Uterus (tissue), 4 donors: ENCODE results near the gene LRRIQ1. TPM values are rescaled to one million over a fixed set of nuclear protein-coding genes. Genes with fewer than 3 reads are reported as not detected.

Experiments
- DNase-seq, 2 donors: peaks; one replicate each; pipeline ENCODE4 v3.0.0-alpha.2; 2019 to 2020
- H3K27ac ChIP-seq, 2 donors: fragments of 200-600 bp; sonication (generic); 1 replicate in 1 of 2; 2 replicates in 1 of 2; pipeline ENCODE4 v1.5.1; 2016 to 2018
- H3K27me3 ChIP-seq, 2 donors: fragments of 200-600 bp; sonication (generic); one replicate each; pipeline ENCODE4 v1.5.1; 2018 to 2019; ENCODE audit warnings: control low read depth in 1 of 2
- H3K36me3 ChIP-seq, 2 donors: fragments of 200-600 bp; sonication (generic); one replicate each; pipeline ENCODE4 v1.5.1; 2019; ENCODE audit warnings: control low read depth in 1 of 2
- H3K4me1 ChIP-seq, 2 donors: fragments of 200-600 bp; sonication (generic); one replicate each; pipeline ENCODE4 v1.5.1; 2018 to 2019; ENCODE audit warnings: control low read depth in 1 of 2
- H3K4me3 ChIP-seq, 2 donors: fragments of 200-600 bp; sonication (generic); 1 replicate in 1 of 2; 2 replicates in 1 of 2; pipeline ENCODE4 v1.5.1; 2018 to 2019; ENCODE audit warnings: mild to moderate bottlenecking in 1 of 2
- H3K9me3 ChIP-seq, 2 donors: fragments of 200-600 bp; sonication (generic); one replicate each; pipeline ENCODE4 v1.5.1; 2019; ENCODE audit warnings: control low read depth in 1 of 2
- POLR2A ChIP-seq, 2 donors: fragments of 450-650 bp; IDR thresholded peaks; one replicate each; pipeline ENCODE4 v1.6.1; 2016; ENCODE audit warnings: antibody characterized with exemption in 2 of 2, mild to moderate bottlenecking in 1 of 2, moderate library complexity in 1 of 2
- intact Hi-C: fragments of 100-400 bp; cut with DNase I; formaldehyde crosslinking; loops from one replicate; pipeline ENCODE4 v1.15.1; 2023; ENCODE audit warnings: low total_unique reads
- total RNA-seq, 4 donors: library from RNA; depleted of rRNA in 3 of 4; stranded (reverse); fragments of >200 nt in 3 of 4; gene quantifications; one replicate each; pipeline versions ENCODE4 v1.1.0 to v1.2.4, GENCODE V29; 2014 to 2023
- TF ChIP-seq, protein P1 (sequence below), 4 experiments: fragments of 200-600 bp in 2 of 4; fragments of 450-650 bp in 2 of 4; sonication (generic) in 2 of 4; IDR thresholded peaks; one replicate each; pipeline ENCODE4 v1.5.1; 2016 to 2019; ENCODE audit warnings: antibody characterized with exemption in 4 of 4, mild to moderate bottlenecking in 2 of 4, moderate library complexity in 1 of 4
- donor health status: DM: yes; HTN: yes; CAD: no.

LRRIQ1 gene
- total RNA-seq, 4 donors from 2014 or later, result 0.51 to 13.1 (median 1.9) TPM

DNA sequence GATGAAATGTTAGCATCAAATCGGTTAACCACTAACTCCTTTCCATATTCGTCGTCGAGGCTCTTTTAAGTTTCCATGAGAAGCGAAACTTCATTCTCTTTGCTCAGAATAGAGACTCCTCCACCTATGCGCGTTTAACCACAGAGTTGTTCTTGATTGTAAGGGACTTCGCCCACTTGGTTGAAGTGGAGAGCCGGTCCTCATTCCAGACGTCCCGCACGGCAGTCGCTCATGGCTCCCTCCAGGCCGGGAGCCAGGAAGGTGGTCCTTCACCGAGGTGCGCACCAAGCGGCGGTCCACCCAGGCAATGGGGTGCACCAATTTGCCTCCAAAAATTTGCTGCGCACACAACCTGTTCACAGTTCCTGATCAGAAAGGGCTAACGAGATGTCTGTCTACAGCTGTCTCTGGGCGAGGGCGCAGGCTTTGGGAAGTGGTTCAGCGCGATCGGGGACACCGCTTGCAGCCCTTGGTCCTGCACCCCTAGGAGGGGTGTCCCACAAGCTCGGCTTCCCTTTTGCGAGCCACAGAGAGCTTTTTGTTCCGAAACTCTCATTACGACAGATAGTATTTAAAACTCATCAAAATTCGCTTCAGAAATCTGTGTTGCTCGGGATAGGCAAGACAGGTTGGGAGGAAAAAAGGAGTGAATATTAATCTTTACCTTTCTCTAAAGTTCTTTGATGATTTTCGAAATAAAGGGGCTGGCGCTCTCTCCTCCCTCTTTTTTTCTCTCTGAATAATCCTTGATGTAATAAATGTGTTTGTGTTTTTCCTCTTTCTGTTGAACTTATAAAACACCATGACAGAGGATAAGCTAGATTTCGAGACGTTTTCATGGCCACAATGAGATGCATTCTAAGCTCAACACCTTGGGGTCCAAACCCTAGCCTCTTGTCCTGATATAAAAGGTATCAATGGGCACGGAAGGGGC lies 237.5 kb downstream of the LRRIQ1 start:
- intact Hi-C loops, result no loop called here
- no peak overlapping the region for H3K27ac ChIP-seq
- H3K36me3 ChIP-seq, result no peaks in the 10 kb centered on the region
- peaks cover 0 to 15% of the 10 kb centered on the region in 2 donors for H3K27me3 ChIP-seq
- no peak overlapping the region for H3K4me3 ChIP-seq
- no peaks in the 10 kb centered on the region for H3K9me3 ChIP-seq
- DNase-seq, result no peak
- TF ChIP-seq POLR2A (IDR thresholded peaks at IDR 0.05), result no peak
- TF ChIP-seq, protein P1, sequence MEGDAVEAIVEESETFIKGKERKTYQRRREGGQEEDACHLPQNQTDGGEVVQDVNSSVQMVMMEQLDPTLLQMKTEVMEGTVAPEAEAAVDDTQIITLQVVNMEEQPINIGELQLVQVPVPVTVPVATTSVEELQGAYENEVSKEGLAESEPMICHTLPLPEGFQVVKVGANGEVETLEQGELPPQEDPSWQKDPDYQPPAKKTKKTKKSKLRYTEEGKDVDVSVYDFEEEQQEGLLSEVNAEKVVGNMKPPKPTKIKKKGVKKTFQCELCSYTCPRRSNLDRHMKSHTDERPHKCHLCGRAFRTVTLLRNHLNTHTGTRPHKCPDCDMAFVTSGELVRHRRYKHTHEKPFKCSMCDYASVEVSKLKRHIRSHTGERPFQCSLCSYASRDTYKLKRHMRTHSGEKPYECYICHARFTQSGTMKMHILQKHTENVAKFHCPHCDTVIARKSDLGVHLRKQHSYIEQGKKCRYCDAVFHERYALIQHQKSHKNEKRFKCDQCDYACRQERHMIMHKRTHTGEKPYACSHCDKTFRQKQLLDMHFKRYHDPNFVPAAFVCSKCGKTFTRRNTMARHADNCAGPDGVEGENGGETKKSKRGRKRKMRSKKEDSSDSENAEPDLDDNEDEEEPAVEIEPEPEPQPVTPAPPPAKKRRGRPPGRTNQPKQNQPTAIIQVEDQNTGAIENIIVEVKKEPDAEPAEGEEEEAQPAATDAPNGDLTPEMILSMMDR (IDR thresholded peaks at IDR 0.05), result no peak
- no peaks in the 10 kb centered on the region for H3K4me1 ChIP-seq

DNA sequence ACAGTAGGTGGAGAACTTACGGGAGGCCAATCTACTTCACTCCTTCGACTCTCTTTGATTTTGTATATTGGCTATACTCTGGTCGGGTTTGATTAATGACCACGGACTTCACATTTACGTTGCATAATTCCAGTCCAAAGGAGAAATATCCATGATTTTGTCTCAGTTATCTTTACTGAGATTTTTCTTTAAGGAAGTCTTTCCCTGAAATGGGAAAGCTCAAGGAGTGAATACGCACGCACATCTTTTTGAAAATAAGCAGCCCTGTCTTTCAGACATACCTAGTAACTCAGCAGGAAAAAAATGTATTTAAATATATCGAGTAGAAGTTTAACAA lies 238.1 kb downstream of the LRRIQ1 start:
- no peak overlapping the region for H3K27ac ChIP-seq
- H3K36me3 ChIP-seq, result no peaks in the 10 kb centered on the region
- intact Hi-C loops, result no loop called here
- H3K9me3 ChIP-seq, result no peaks in the 10 kb centered on the region
- no peaks in the 10 kb centered on the region for H3K4me1 ChIP-seq
- H3K27me3 ChIP-seq, result peaks cover 0 to 21% of the 10 kb centered on the region in 2 donors
- no peak for DNase-seq
- TF ChIP-seq, protein P1 (IDR thresholded peaks at IDR 0.05), result no peak
- no peak for TF ChIP-seq POLR2A (IDR thresholded peaks at IDR 0.05)
- no peak overlapping the region for H3K4me3 ChIP-seq

DNA sequence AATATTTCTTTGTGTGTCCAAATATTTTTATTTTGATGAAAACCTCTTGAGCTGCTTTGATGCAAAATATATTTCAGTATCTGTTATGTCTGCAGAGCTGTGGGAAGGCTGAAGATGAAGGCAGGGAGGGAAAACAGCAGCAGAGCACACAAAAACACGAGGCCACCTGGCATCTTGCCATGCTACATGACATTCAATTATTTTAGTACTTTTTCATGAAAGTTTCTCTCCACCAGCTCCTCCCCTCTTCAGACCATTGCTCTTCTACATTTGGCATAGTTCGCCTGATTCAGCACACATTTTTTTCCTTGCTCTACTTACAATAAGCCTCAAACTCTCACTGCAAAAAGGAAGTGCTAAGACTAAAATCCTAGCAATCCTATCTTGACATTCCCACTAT lies 239.2 kb downstream of the LRRIQ1 start:
- Histone ChIP-seq H3K27ac (no peak overlapping the region), H3K4me3 (no peak overlapping the region), H3K36me3 (no peaks in the 10 kb centered on the region), H3K9me3 (no peaks in the 10 kb centered on the region), H3K4me1 (no peaks in the 10 kb centered on the region), H3K27me3 (peaks cover 6 to 27% of the 10 kb centered on the region in 2 donors)
- intact Hi-C loops, result no loop called here
- TF ChIP-seq POLR2A (IDR thresholded peaks at IDR 0.05), result no peak
- TF ChIP-seq, protein P1 (IDR thresholded peaks at IDR 0.05), result no peak
- no peak for DNase-seq

DNA sequence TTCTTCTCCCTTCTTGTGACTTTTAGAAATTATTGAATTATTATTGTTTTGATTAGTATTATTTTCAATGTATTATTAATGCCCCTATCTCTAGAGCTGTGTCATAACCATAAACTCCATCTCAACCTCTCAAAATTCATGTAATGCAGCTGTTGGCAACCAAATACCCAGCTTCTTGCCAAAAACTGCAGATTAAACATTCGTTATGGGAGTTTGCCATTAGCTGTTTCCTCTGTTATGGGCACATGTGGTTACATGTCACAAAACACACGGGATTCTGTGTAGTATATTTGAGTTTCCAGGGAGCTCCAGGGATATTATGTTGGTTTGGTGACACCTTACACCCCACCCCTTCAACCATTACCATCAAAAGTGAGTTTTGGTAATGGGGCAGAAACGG lies 241.0 kb downstream of the LRRIQ1 start:
- TF ChIP-seq, protein P1 (IDR thresholded peaks at IDR 0.05), result no peak
- no peak for TF ChIP-seq POLR2A (IDR thresholded peaks at IDR 0.05)
- Histone ChIP-seq H3K36me3 (no peaks in the 10 kb centered on the region), H3K4me3 (no peak overlapping the region), H3K9me3 (no peaks in the 10 kb centered on the region), H3K27ac (no peak overlapping the region), H3K4me1 (no peaks in the 10 kb centered on the region), H3K27me3 (peaks cover 7 to 45% of the 10 kb centered on the region in 2 donors)
- intact Hi-C loops, result no loop called here
- DNase-seq, result no peak

DNA sequence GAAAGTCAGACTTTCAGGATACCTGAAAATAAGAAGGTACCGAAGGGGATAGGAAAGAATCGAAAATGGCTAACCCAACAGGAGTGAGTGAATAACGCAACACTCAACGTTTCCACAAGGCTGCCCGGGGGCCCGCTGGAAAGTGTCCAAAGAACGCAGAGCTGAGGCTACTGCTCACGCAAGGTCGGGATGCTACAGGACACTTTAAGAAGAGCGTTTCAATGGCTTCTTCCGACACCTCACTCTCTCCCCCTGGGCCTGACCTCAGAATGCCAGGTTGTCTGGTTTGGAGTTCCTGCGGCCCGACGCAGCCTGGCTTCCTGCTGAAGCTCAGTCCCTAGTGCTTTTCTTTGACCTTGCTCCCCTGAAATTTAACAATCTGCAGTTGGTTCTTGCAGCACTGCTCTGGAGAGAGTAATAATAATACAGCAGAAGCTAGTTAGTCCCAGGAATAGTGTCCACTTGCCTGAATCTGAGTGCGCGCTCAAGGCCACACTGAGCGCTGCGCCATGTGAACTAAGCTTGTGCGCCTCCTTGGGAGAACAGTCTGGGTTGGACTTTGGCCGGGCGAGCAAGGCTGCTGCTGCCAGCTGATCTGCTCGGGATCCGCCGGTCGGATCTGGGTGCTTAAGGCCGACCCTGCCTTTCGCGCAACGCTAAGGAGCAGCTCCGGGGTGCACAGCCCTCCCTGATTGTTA lies 241.9 kb downstream of the LRRIQ1 start:
- Histone ChIP-seq H3K27me3 (peaks cover 7 to 41% of the 10 kb centered on the region in 2 donors), H3K4me3 (no peak overlapping the region), H3K27ac (no peak overlapping the region), H3K4me1 (no peaks in the 10 kb centered on the region), H3K36me3 (no peaks in the 10 kb centered on the region), H3K9me3 (no peaks in the 10 kb centered on the region)
- intact Hi-C loops, result no loop called here
- no peak for DNase-seq
- TF ChIP-seq POLR2A (IDR thresholded peaks at IDR 0.05), result no peak
- TF ChIP-seq, protein P1 (IDR thresholded peaks at IDR 0.05), result no peak
